SU-DHL-6 (cell line): ENCODE data around the gene COX4I1.

Experiments
- CTCF ChIP-seq: fragments of 200-600 bp; sonication (generic); IDR thresholded peaks from one replicate; pipeline ENCODE4 v1.5.1; 2017; ENCODE audit warnings: antibody characterized with exemption, mild to moderate bottlenecking, low read length, moderate library complexity; ENCODE audit not compliant: insufficient read depth, poor library complexity, severe bottlenecking
- EZH2phosphoT487 ChIP-seq: fragments of 200-600 bp; sonication (generic), shearing (Covaris generic); conservative IDR thresholded peaks from 2 replicates; pipeline ENCODE4 v1.6.1; 2018; ENCODE audit warnings: mild to moderate bottlenecking, antibody characterized with exemption, low read length, moderate library complexity, mixed read lengths

DNA sequence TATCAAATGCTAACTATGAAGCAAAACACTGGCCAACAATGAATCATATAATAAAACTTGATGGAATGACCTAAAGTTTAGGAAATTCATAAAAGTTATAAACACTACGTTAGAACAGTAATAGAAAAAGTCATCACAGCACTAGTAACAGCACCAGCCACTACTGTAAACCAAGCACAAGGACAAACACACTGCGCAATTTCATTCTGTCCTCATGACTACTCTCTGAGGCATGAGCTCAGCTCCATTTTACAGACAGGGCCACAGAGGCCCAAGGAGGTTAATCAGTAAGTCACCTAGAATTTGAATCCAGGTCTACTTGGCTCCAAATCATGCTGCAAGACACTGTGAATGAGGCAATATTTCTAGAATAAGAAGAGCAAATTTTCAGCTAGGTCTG lies 13.6 kb upstream of the COX4I1 start:
- TF ChIP-seq CTCF (no peak), EZH2phosphoT487 (no peak)
